NT2/D1 (cell line): ENCODE measurements around the gene PSMA2.

ENCODE experiments used
- SUZ12 ChIP-seq: IDR thresholded peaks from 2 replicates; pipeline ENCODE4 v1.6.1; 2011; ENCODE audit not compliant: insufficient read length, insufficient read depth; ENCODE audit errors: extremely low read depth
- ZNF274 ChIP-seq: IDR thresholded peaks from 2 replicates; pipeline ENCODE4 v1.6.1; 2011; ENCODE audit warnings: mild to moderate bottlenecking, low read depth, low read length

- TF ChIP-seq SUZ12 (no peak), ZNF274 (no peak)
These were observed 27.6 kb upstream of the PSMA2 start for GRCh38 chr7:42959549-42959948.
